OCI-LY7 (cell line): ENCODE data around the gene TMEM239. TPM values are rescaled to one million over a fixed set of nuclear protein-coding genes. Genes with fewer than 3 reads are reported as not detected.

Experiments used
- BruUV-seq: library from RNA; stranded (reverse); fragments of 400-500 nt; replicated peaks from 2 replicates; lab custom pipeline; 2021; lab: Mats Ljungman, UMichigan
- CTCF ChIA-PET: fragments of 300-600 bp; sonication (Branson Sonifier 250); formaldehyde crosslinking; loops from one replicate; lab custom pipeline; 2022; ENCODE audit warnings: antibody characterized with exemption; ENCODE audit not compliant: unreplicated experiment; lab: Charles Lee
- POLR2A ChIA-PET: fragments of 300-600 bp; sonication (Branson Sonifier 250); formaldehyde crosslinking; loops from one replicate; lab custom pipeline; 2022; ENCODE audit warnings: antibody characterized with exemption; lab: Charles Lee
- DNase-seq: peaks from one replicate; pipeline ENCODE4 v3.0.0-alpha.2; 2015; ENCODE audit warnings: low spot score
- H2AFZ ChIP-seq: fragments of 200-600 bp; sonication (generic), shearing (Covaris generic); 2 replicates; pipeline ENCODE4 v1.6.1; 2014; ENCODE audit warnings: mild to moderate bottlenecking, antibody characterized with exemption, low read length, moderate library complexity
- H3K27ac ChIP-seq: fragments of 200-600 bp; sonication (generic); 2 replicates; pipeline ENCODE4 v1.5.1; 2014; ENCODE audit warnings: mixed run types, low read depth, mild to moderate bottlenecking, moderate library complexity, low read length, inconsistent platforms; ENCODE audit not compliant: poor library complexity, severe bottlenecking
- H3K36me3 ChIP-seq: fragments of 200-600 bp; sonication (generic); 2 replicates; pipeline ENCODE4 v1.6.1; 2014; ENCODE audit warnings: mild to moderate bottlenecking, antibody characterized with exemption, low read length, moderate library complexity, mixed read lengths; ENCODE audit not compliant: insufficient read depth
- H3K4me1 ChIP-seq: fragments of 200-600 bp; sonication (generic); 2 replicates; pipeline ENCODE4 v1.5.1; 2014; ENCODE audit warnings: mild to moderate bottlenecking, low read length; ENCODE audit not compliant: insufficient read depth, poor library complexity, severe bottlenecking
- H3K4me2 ChIP-seq: fragments of 200-600 bp; sonication (generic); 2 replicates; pipeline ENCODE4 v1.6.1; 2014; ENCODE audit warnings: mild to moderate bottlenecking, low read length
- H3K4me3 ChIP-seq: fragments of 200-600 bp; sonication (generic); 2 replicates; pipeline ENCODE4 v1.5.1; 2014; ENCODE audit warnings: mild to moderate bottlenecking, low read depth, low read length; ENCODE audit not compliant: poor library complexity, severe bottlenecking
- H3K79me2 ChIP-seq: fragments of 200-600 bp; sonication (generic); 2 replicates; pipeline ENCODE4 v1.6.1; 2016; ENCODE audit warnings: low read depth, mild to moderate bottlenecking, low read length, moderate library complexity, mixed read lengths; ENCODE audit not compliant: insufficient read depth
- H3K9me2 ChIP-seq: fragments of 200-600 bp; sonication (generic); 2 replicates; pipeline ENCODE4 v1.6.1; 2016; ENCODE audit warnings: mild to moderate bottlenecking, low read length, mixed read lengths; ENCODE audit not compliant: insufficient read depth
- H3K9me3 ChIP-seq: fragments of 200-600 bp; sonication (generic); 2 replicates; pipeline ENCODE4 v1.6.1; 2014; ENCODE audit warnings: mild to moderate bottlenecking, mixed run types, low read length, mixed read lengths
- H4K20me1 ChIP-seq: fragments of 200-600 bp; sonication (generic); 2 replicates; pipeline ENCODE4 v1.6.1; 2014; ENCODE audit warnings: mild to moderate bottlenecking, antibody characterized with exemption, low read length, moderate library complexity, mixed read lengths; ENCODE audit not compliant: insufficient read depth
- CTCF ChIP-seq: fragments of 200-600 bp; sonication (generic); conservative IDR thresholded peaks from 2 replicates; pipeline ENCODE4 v1.5.1; 2014; ENCODE audit warnings: mild to moderate bottlenecking, antibody characterized with exemption, low read length, moderate library complexity, mixed read lengths
- EZH2phosphoT487 ChIP-seq: fragments of 200-600 bp; sonication (generic); IDR thresholded peaks from 2 replicates; pipeline ENCODE4 v1.6.1; 2018; ENCODE audit warnings: low read depth, borderline replicate concordance, mild to moderate bottlenecking, mixed run types, antibody characterized with exemption, low read length, moderate library complexity, mixed read lengths
- intact Hi-C: fragments of 100-400 bp; cut with micrococcal nuclease; formaldehyde crosslinking; loops from one replicate; pipeline ENCODE4 v1.10.0; 2022; ENCODE audit not compliant: unreplicated experiment
- total RNA-seq, 2 experiments: library from RNA; depleted of rRNA in 1 of 2; stranded (reverse); fragments of >200 nt in 1 of 2; shearing (Covaris generic) in 1 of 2; gene quantifications; 2 replicates each; pipeline ENCODE4 v1.2.3, GENCODE V29; 2014 to 2022

TMEM239 gene
- total RNA-seq, 2 experiments from 2014 or later = not detected

DNA sequence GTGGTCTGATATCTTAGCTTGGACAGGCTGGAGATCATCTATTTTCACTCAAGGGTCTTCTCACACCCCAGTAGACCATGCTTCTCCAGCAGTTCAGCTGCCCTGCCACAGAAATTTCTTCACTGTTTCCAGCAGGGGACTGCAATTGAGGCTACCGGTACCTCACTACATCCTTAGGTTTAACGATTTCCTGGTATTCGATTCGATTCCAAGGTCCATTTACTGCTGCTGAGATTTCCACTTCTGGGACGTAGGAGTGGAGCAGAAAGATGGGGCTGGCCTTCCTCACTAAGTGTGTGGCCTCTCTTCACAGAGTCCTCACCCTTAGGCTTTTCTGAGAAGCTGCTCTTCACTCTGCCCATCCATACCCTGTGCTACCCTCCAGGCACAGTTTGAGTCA lies 30.5 kb downstream of the TMEM239 start:
- DNase-seq = no peak
- no peak overlapping the region for H3K4me2 ChIP-seq
- no peaks in the 10 kb centered on the region for H3K9me2 ChIP-seq
- TF ChIP-seq CTCF = no peak
- TF ChIP-seq EZH2phosphoT487 = no peak
- no peaks in the 10 kb centered on the region for H3K4me1 ChIP-seq
- intact Hi-C loops = no loop called here
- H3K36me3 ChIP-seq = no peaks in the 10 kb centered on the region
- H4K20me1 ChIP-seq = no peaks in the 10 kb centered on the region
- no peak overlapping the region for H2AFZ ChIP-seq
- no peak overlapping the region for H3K27ac ChIP-seq
- H3K9me3 ChIP-seq = no peaks in the 10 kb centered on the region
- H3K79me2 ChIP-seq = no peaks in the 10 kb centered on the region
- POLR2A ChIA-PET = interaction anchor here (0.6 kb wide), 1 partner anchor 271 kb away, joined by 3 read pairs; no protein-coding TSS in a partner anchor
- CTCF ChIA-PET = no interaction called here
- no TSS peak for BruUV-seq
- no peak overlapping the region for H3K4me3 ChIP-seq

DNA sequence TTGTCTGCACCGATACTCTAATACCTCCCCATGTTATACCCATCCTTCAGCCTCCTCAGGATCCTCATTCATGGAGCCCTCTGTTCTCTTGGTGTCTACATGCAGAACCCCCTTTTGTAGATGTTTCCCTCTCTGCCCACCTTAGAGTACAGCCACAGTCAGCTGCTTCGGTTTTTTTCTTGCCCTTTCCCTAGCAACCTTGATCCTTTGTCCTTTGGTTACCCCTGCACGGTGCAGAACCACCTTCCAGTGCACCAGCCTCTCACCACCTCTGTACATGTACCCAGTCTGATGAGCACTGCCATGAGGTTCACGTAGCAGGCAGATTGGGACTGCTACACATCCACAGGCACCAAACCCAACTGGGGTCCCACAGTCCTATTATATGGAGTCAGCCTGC lies 31.6 kb downstream of the TMEM239 start:
- Histone ChIP-seq H3K9me3 (no peaks in the 10 kb centered on the region), H3K9me2 (no peaks in the 10 kb centered on the region), H3K27ac (no peak overlapping the region), H3K79me2 (no peaks in the 10 kb centered on the region), H3K4me3 (no peak overlapping the region), H3K4me2 (no peak overlapping the region), H4K20me1 (no peaks in the 10 kb centered on the region), H3K36me3 (no peaks in the 10 kb centered on the region), H3K4me1 (no peaks in the 10 kb centered on the region), H2AFZ (no peak overlapping the region)
- ChIA-PET CTCF (interaction anchor here (0.6 kb wide), 1 partner anchor 64 kb away, joined by 5 read pairs; no protein-coding TSS in a partner anchor), POLR2A (interaction anchor here (0.7 kb wide), 1 partner anchor 15 kb away, joined by 3 read pairs; no protein-coding TSS in a partner anchor)
- no peak for DNase-seq
- TF ChIP-seq CTCF (no peak), EZH2phosphoT487 (no peak)
- intact Hi-C loops = no loop called here
- BruUV-seq = no TSS peak

DNA sequence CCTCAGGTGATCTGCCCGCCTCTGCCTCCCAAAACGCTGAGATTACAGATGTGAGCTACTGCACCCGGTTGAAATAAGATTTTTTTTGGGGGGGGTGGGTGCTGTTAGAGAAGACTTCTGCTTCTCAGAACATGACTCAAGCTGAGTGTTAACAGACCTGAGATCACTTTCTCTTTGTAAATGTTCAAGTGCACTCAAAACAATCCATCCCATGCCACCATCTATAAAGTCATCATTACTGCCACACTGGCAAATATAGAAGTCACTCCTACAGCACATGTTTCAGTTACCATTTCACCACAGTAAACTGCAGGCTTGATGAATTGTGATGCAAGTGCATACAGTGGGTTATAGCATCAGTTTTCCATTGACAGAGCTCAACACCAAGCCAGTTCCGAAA lies 33.4 kb downstream of the TMEM239 start:
- ChIA-PET POLR2A (interaction anchor here (0.7 kb wide), 1 partner anchor 16 kb away, joined by 3 read pairs; no protein-coding TSS in a partner anchor), CTCF (no interaction called here)
- Histone ChIP-seq H3K4me1 (no peaks in the 10 kb centered on the region), H3K4me2 (no peak overlapping the region), H3K4me3 (no peak overlapping the region), H2AFZ (no peak overlapping the region), H3K9me3 (no peaks in the 10 kb centered on the region), H3K27ac (no peak overlapping the region), H3K36me3 (no peaks in the 10 kb centered on the region), H4K20me1 (no peaks in the 10 kb centered on the region), H3K9me2 (no peaks in the 10 kb centered on the region), H3K79me2 (no peaks in the 10 kb centered on the region)
- DNase-seq = no peak
- no TSS peak for BruUV-seq
- TF ChIP-seq EZH2phosphoT487 (no peak), CTCF (no peak)
- intact Hi-C loops = no loop called here
